Measurements from ENCODE around the gene MLLT10.

Gene MLLT10

DNA sequence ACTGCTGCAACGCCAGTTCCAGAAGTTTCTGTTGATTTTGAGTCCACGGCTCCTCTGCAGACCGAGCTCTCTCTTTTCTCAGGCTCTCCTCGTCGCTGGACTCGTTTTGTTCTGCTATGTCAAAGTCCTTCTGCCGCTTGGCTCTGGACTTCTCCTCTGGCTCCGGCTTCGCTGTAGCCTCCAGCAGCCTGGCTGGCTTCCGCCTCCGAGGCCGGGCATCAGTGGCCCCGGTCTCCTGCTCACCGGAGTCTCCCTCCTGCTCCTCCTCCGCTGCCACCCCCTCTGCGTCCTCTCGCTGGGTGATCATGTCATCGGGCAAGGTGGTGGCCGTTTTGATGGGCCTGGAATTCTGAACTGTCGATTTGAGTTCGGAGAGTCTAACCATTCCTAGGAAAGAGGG is 225.2 kb downstream of the MLLT10 start:
- in situ Hi-C loops (cut with MboI; ENCODE audit: low sequenced_read_pairs), result no loop called here

DNA sequence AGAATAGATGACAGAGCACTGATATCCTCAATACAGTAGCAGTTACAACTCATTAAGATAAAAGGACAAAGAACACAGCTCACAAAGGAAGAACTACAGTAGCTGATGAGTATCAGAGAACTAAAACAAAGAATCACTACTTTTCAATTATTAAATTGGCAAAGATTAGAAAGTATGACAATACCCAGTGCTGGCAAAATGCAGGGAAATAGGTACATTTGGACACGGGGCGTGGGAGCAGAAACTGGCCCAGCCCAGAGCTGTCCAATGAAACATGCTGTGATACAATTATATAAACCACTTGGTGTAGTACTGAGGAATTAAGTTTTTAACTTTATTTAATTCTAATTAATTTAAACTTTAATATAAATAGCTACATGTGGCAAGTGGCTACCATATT is 226.3 kb downstream of the MLLT10 start:
- in situ Hi-C loops (cut with MboI; ENCODE audit: low sequenced_read_pairs), result no loop called here

DNA sequence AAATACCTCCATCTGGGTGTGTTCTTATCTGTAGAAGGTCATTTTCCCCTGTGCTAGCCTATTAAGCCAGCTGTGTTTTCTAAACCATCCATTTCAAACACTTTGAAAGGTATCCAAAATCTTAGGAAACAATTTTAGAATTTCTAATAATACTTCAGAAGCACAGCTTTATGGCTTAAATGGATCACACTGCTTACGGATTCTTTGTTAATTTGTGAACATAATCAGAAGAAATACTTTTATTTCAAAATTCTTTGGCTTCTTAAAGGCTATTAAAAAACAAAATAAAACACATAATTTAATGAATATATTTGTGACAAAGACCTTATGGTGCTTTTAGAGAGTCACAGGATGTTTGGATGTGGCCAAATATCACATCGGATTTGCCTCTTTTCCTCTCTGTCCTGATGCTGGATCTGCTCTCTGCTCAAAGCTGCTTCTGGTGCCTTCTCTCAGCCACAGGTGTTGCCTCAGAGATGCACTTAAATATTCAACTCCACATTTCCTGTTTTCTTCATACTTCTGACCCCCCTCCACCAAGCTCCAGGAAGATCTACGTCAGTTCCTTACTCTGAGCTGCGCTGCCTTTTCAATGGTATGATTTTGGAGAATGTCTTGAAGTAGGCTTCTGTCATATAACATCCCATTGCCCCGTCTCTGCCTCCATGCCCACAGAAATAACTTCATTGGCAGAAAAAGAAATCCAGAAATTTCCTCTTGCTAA is 230.6 kb downstream of the MLLT10 start:
- in situ Hi-C loops (cut with MboI; ENCODE audit: low sequenced_read_pairs), result no loop called here

DNA sequence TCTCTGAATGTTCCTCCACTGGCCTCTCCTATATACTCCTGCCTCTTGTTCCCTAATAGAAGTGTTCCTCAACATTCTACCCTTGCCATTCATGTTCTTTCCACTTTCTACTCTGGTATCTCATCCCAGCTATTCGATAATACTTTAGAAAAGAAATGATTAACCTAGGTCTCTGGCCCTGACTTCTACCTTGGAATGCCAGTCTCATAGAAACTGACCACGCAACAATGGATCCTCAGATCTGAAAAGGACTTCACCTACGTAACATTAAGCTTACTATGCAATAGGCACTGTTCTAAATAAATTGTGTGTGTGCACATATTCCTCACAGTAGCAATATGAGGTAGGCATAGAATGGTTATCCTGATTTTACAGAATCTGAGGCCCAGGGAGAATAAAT is 235.0 kb downstream of the MLLT10 start:
- in situ Hi-C loops (cut with MboI; ENCODE audit: low sequenced_read_pairs), result no loop called here

DNA sequence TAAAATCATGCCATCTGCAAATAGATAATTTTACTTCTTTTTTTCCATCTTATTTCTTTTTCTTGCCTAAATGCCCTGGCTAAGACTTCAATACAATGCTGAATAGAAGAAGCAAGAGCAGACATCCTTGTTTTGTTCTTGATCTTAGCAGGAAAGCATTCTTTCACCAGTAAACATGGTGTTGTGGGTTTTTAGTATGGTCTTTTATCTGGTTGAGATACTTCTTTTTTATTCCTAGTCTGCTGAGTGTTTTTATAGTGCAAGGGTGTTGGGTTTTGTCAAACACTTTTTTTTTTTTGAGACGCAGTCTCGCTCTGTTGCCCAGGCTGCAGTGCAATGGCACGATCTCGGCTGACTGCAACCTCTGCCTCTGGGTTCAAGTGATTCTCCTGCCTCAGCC is 237.2 kb downstream of the MLLT10 start:
- in situ Hi-C loops (cut with MboI; ENCODE audit: low sequenced_read_pairs), result no loop called here

DNA sequence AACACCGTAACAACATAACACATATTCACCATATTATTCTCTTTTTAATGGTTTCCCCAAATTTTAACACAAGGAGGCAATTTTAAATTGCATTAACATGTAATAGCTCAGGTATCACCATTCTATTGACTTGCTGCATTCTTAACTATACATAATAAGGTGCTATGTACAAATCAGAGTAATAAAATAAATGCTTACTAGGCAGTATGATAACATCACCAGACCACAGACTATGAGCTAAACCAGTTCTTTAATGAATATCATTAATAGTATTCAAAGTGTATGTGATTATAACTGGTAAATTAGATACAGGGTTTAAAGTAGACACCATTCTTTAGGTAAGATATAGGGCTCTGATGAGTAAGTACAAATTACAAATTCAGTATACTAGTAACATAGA is 242.9 kb downstream of the MLLT10 start:
- in situ Hi-C loops (cut with MboI; ENCODE audit: low sequenced_read_pairs), result no loop called here

DNA sequence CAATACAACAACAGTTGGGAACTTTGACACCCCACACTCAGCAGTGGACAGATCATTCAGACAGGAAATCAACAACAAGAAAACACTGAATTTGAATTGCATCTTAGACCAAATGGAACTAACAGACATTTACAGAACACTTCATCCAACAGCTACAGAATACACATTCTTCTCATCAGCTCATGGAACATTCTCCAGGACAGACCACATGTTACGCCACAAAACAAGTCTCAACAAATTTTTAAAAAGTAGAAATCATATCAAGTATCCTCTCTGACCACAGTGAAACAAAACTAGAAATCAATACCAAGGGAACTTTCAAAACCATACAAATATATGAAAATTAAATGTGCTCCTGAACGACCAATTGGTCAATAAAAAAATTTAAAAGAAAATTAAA is 257.2 kb downstream of the MLLT10 start:
- in situ Hi-C loops (cut with MboI; ENCODE audit: low sequenced_read_pairs), result no loop called here

Measured in HL-60/S4 treated with phorbol 12-myristate 13-acetate at 8.2 ng/mL for 4 days and 3 days (cell line).